GM10248 (cell line): Measurements from ENCODE around the gene AKAP13.

Source experiments
- CTCF ChIA-PET: fragments of 300-600 bp; sonication (Branson Sonifier 250); formaldehyde crosslinking; extraction: SDS; loops from one replicate; lab custom pipeline; 2021; ENCODE audit warnings: antibody characterized with exemption; lab: Yijun Ruan, JAX
- POLR2A ChIA-PET: fragments of 350-650 bp; sonication (Branson Sonifier 250); formaldehyde crosslinking; extraction: SDS; loops from one replicate; lab custom pipeline; 2020; ENCODE audit warnings: antibody characterized with exemption; lab: Yijun Ruan, JAX
- DNase-seq: peaks from one replicate; pipeline ENCODE4 v3.0.0; 2012; ENCODE audit errors: extremely low spot score
- CTCF ChIP-seq: IDR thresholded peaks from 2 replicates; pipeline ENCODE4 v1.5.1; 2012; ENCODE audit warnings: mild to moderate bottlenecking, low read depth; ENCODE audit errors: extremely low read depth, missing control alignments, control extremely low read depth

AKAP13 gene

GRCh38 chr15:85515212-85515611 lies 134.8 kb downstream of the AKAP13 start:
- CTCF ChIA-PET: interaction anchor here (1.5 kb wide), 1 partner anchor 10 kb away, joined by 3 read pairs; no protein-coding TSS in a partner anchor
- TF ChIP-seq CTCF: no peak
- DNase-seq: no peak
- POLR2A ChIA-PET: no interaction called here

GRCh38 chr15:85517086-85517485 lies 136.7 kb downstream of the AKAP13 start:
- no peak for DNase-seq
- ChIA-PET CTCF (interaction anchor here (1.3 kb wide), 1 partner anchor 41 kb away, joined by 3 read pairs; no protein-coding TSS in a partner anchor), POLR2A (no interaction called here)
- TF ChIP-seq CTCF: no peak

- no peak for DNase-seq
- POLR2A ChIA-PET: interaction anchor here (0.6 kb wide), 1 partner anchor 201 kb away, joined by 3 read pairs; no protein-coding TSS in a partner anchor
- TF ChIP-seq CTCF: no peak
- CTCF ChIA-PET: interaction anchor here (2.0 to 2.4 kb wide), 2 partner anchors 9 kb away, joined by 5 to 6 read pairs; no protein-coding TSS in a partner anchor
Observed at GRCh38 chr15:85518979-85519761, 138.8 kb downstream of the AKAP13 start.

GRCh38 chr15:85520650-85521049 lies 140.2 kb downstream of the AKAP13 start:
- ChIA-PET CTCF (interaction anchor here (1.0 to 4.5 kb wide), 5 partner anchors 10 to 224 kb away, joined by 3 to 19 read pairs (median 6); no protein-coding TSS in a partner anchor), POLR2A (no interaction called here)
- no peak for TF ChIP-seq CTCF
- DNase-seq: no peak

GRCh38 chr15:85523530-85523929 lies 143.1 kb downstream of the AKAP13 start:
- POLR2A ChIA-PET: interaction anchor here (0.6 kb wide), 1 partner anchor 190 kb away, joined by 4 read pairs; no protein-coding TSS in a partner anchor
- CTCF ChIA-PET: interaction anchor here (1.3 to 4.5 kb wide), 5 partner anchors 11 to 33 kb away, joined by 3 to 19 read pairs (median 4); no protein-coding TSS in a partner anchor

GRCh38 chr15:85525755-85526154 lies 145.4 kb downstream of the AKAP13 start:
- TF ChIP-seq CTCF: no peak
- ChIA-PET CTCF (interaction anchor here (1.4 kb wide), 1 partner anchor 229 kb away, joined by 3 read pairs; no protein-coding TSS in a partner anchor), POLR2A (no interaction called here)
- DNase-seq: no peak

More at GRCh38 chr15:85523530-85523929, 143.1 kb downstream of the AKAP13 start:
- no peak for TF ChIP-seq CTCF
- DNase-seq: no peak
